Loucy (cell line): ENCODE data around the gene MALAT1.
"Not testable (repeated sequence)": the region's sequence is repeated elsewhere in the genome, so short reads cannot be mapped to it uniquely, and the experiment has no call there.

Source experiments
- H2AFZ ChIP-seq: fragments of 200-600 bp; sonication (generic); 2 replicates; pipeline ENCODE4 v1.6.0; 2016; ENCODE audit warnings: antibody characterized with exemption, mild to moderate bottlenecking, low read length, moderate library complexity
- H3F3A ChIP-seq: fragments of 200-600 bp; 2 replicates; pipeline ENCODE4 v1.6.0; 2016; ENCODE audit warnings: antibody characterized with exemption, low read depth, mild to moderate bottlenecking
- H3K27me3 ChIP-seq: fragments of 200-600 bp; sonication (generic); 2 replicates; pipeline ENCODE4 v1.6.1; 2014; ENCODE audit warnings: low read length, mild to moderate bottlenecking; ENCODE audit not compliant: insufficient read depth, poor library complexity, severe bottlenecking
- H3K36me3 ChIP-seq: fragments of 200-600 bp; sonication (generic); 2 replicates; pipeline ENCODE4 v1.6.1; 2016; ENCODE audit warnings: low read length; ENCODE audit not compliant: insufficient read depth
- H3K4me1 ChIP-seq: fragments of 200-600 bp; sonication (generic); 2 replicates; pipeline ENCODE4 v1.5.1; 2014; ENCODE audit warnings: low read length, mild to moderate bottlenecking; ENCODE audit not compliant: insufficient read depth, poor library complexity, severe bottlenecking
- H3K4me2 ChIP-seq: fragments of 200-600 bp; sonication (generic); 2 replicates; pipeline ENCODE4 v1.6.0; 2014; ENCODE audit warnings: antibody characterized with exemption, low read length, low read depth, mild to moderate bottlenecking; ENCODE audit not compliant: poor library complexity, severe bottlenecking
- H3K4me3 ChIP-seq: fragments of 200-600 bp; sonication (generic); 2 replicates; pipeline ENCODE4 v1.5.1; 2014; ENCODE audit warnings: low read length, mild to moderate bottlenecking, mixed read lengths; ENCODE audit not compliant: poor library complexity, severe bottlenecking
- H3K79me2 ChIP-seq: fragments of 200-600 bp; sonication (generic); 2 replicates; pipeline ENCODE4 v1.6.1; 2014; ENCODE audit warnings: low read length; ENCODE audit not compliant: insufficient read depth
- H3K9ac ChIP-seq: fragments of 200-600 bp; sonication (generic); 2 replicates; pipeline ENCODE4 v1.6.0; 2014; ENCODE audit warnings: mild to moderate bottlenecking, low read depth, low read length, moderate library complexity; ENCODE audit not compliant: poor library complexity, severe bottlenecking
- H3K9me2 ChIP-seq: fragments of 200-600 bp; sonication (generic); replicated peaks from 2 replicates; pipeline ENCODE4 v1.6.1; 2016; ENCODE audit warnings: low read depth, low read length, mixed read lengths
- H3K9me3 ChIP-seq: fragments of 200-600 bp; sonication (generic); 2 replicates; pipeline ENCODE4 v1.6.1; 2014; ENCODE audit warnings: mild to moderate bottlenecking, antibody characterized with exemption, low read length, low read depth; ENCODE audit not compliant: insufficient read depth
- H4K20me1 ChIP-seq: fragments of 200-600 bp; sonication (generic); 2 replicates; pipeline ENCODE4 v1.6.0; 2014; ENCODE audit warnings: antibody characterized with exemption, low read length, mild to moderate bottlenecking; ENCODE audit not compliant: insufficient read depth, poor library complexity, severe bottlenecking
- CTCF ChIP-seq: fragments of 200-600 bp; sonication (generic); conservative IDR thresholded peaks from 2 replicates; pipeline ENCODE4 v1.5.1; 2014; ENCODE audit warnings: mild to moderate bottlenecking, antibody characterized with exemption, low read length
- EZH2phosphoT487 ChIP-seq: fragments of 200-600 bp; IDR thresholded peaks from 2 replicates; pipeline ENCODE4 v1.6.1; 2018; ENCODE audit warnings: antibody characterized with exemption, mild to moderate bottlenecking, moderate library complexity, borderline replicate concordance

The MALAT1 gene

GRCh38 chr11:65459552-65459951, 39.3 kb upstream of the MALAT1 start:
- H3K4me2 ChIP-seq, result peak overlapping the region; percentile 29

GRCh38 chr11:65465471-65465870, 33.4 kb upstream of the MALAT1 start:
- not testable (repeated sequence) for H3K27me3 ChIP-seq, H4K20me1 ChIP-seq, H3K4me1 ChIP-seq, H3K79me2 ChIP-seq, H3K36me3 ChIP-seq, H2AFZ ChIP-seq, H3K9me2 ChIP-seq, H3K4me2 ChIP-seq, H3F3A ChIP-seq, H3K9me3 ChIP-seq, H3K9ac ChIP-seq, H3K4me3 ChIP-seq

More at GRCh38 chr11:65459552-65459951, 39.3 kb upstream of the MALAT1 start:
- no peak for TF ChIP-seq EZH2phosphoT487
- TF ChIP-seq CTCF, result no peak
- Histone ChIP-seq H3K9me2 (no peaks in the 10 kb centered on the region), H3K9me3 (no peaks in the 10 kb centered on the region), H2AFZ (no peak overlapping the region), H3K4me1 (peaks cover 21% of the 10 kb centered on the region), H3K4me3 (no peak overlapping the region), H3K9ac (no peak overlapping the region), H3K36me3 (no peaks in the 10 kb centered on the region), H3F3A (no peaks in the 10 kb centered on the region), H3K27me3 (no peaks in the 10 kb centered on the region), H4K20me1 (no peaks in the 10 kb centered on the region), H3K79me2 (peaks cover 11% of the 10 kb centered on the region; the same call in 1 of the 2 replicates)

- not testable (repeated sequence) for H3F3A ChIP-seq, H3K4me3 ChIP-seq, H2AFZ ChIP-seq, H3K79me2 ChIP-seq, H3K36me3 ChIP-seq, H4K20me1 ChIP-seq, H3K27me3 ChIP-seq, H3K9me3 ChIP-seq, H3K4me2 ChIP-seq, H3K9me2 ChIP-seq, H3K9ac ChIP-seq, H3K4me1 ChIP-seq
- peak; percentile 38 for TF ChIP-seq CTCF
These were observed 31.5 kb upstream of the MALAT1 start for GRCh38 chr11:65467306-65467705.

GRCh38 chr11:65468874-65469333, 29.9 kb upstream of the MALAT1 start:
- H3F3A ChIP-seq, result no peaks in the 10 kb centered on the region
- no peak overlapping the region for H3K4me3 ChIP-seq
- no peaks in the 10 kb centered on the region for H3K9me2 ChIP-seq
- no peak overlapping the region for H3K4me2 ChIP-seq
- no peaks in the 10 kb centered on the region for H3K27me3 ChIP-seq
- H4K20me1 ChIP-seq, result no peaks in the 10 kb centered on the region
- TF ChIP-seq EZH2phosphoT487 (no peak), CTCF (peak; percentile 94)
- H3K4me1 ChIP-seq, result peaks cover 6% of the 10 kb centered on the region
- H2AFZ ChIP-seq, result no peak overlapping the region
- H3K9ac ChIP-seq, result no peak overlapping the region
- H3K36me3 ChIP-seq, result no peaks in the 10 kb centered on the region
- no peaks in the 10 kb centered on the region for H3K9me3 ChIP-seq
- no peaks in the 10 kb centered on the region; the same call in 1 of the 2 replicates for H3K79me2 ChIP-seq
